HepG2 (cell line): ENCODE data around the gene BTN1A1. TPM values are rescaled to one million over a fixed set of nuclear protein-coding genes. Genes with fewer than 3 reads are reported as not detected.

Experiments
- ATAC-seq: fragments of 200-7000 bp; cut with Tn5 transposase; 3 replicates; pipeline ENCODE4 v1.9.1; 2020; ENCODE audit warnings: mild to moderate bottlenecking, moderate library complexity
- BruUV-seq: library from RNA; stranded (reverse); fragments of 400-500 nt; replicated peaks from 2 replicates; lab custom pipeline; 2021; lab: Mats Ljungman, UMichigan
- CTCF ChIA-PET: fragments of 300-600 bp; formaldehyde crosslinking; extraction: SDS; loops from one replicate; lab custom pipeline; 2021; ENCODE audit warnings: low total read pairs, inconsistent platforms, low intra/inter-chr PET ratio; lab: Yijun Ruan, JAX
- POLR2A ChIA-PET: fragments of 350-600 bp; sonication (Branson Sonifier 250); formaldehyde crosslinking; loops from one replicate; lab custom pipeline; 2020; ENCODE audit warnings: antibody characterized with exemption, inconsistent platforms; lab: Yijun Ruan, JAX
- DNase-seq: peaks from one replicate; pipeline ENCODE4 v3.0.0-alpha.2; 2015; ENCODE audit warnings: low spot score
- FAIRE-seq: peaks from 3 replicates; lab custom pipeline; 2011; peaks lifted over from hg19 to GRCh38; lab: Jason Lieb, UNC
- H2AFZ ChIP-seq: one replicate; pipeline ENCODE4 v1.6.1; 2011; ENCODE audit warnings: low read length, inconsistent platforms
- H3K27ac ChIP-seq: fragments of 300-600 bp; 3 replicates; pipeline ENCODE4 v1.8.0; 2011; ENCODE audit warnings: mixed run types, mild to moderate bottlenecking, mixed read lengths, low read length, inconsistent platforms; ENCODE audit not compliant: insufficient read depth; ENCODE audit errors: extremely low read length
- H3K27me3 ChIP-seq, 2 experiments: fragments of 200-600 bp in 1 of 2; 2 replicates in 1 of 2; 3 replicates in 1 of 2; pipeline versions ENCODE4 v1.6.0 to v1.8.0; 2011; ENCODE audit warnings: low read length in 2 of 2, mild to moderate bottlenecking in 2 of 2, moderate library complexity in 2 of 2, inconsistent platforms in 1 of 2; ENCODE audit not compliant: insufficient read depth in 2 of 2, control insufficient read depth in 1 of 2
- H3K36me3 ChIP-seq, 2 experiments: fragments of 200-600 bp in 1 of 2; replicated peaks in 1 of 2; 2 replicates in 1 of 2; 3 replicates in 1 of 2; pipeline versions ENCODE4 v1.5.1 to v1.8.0; 2011; ENCODE audit warnings: low read length in 2 of 2, inconsistent platforms in 1 of 2; ENCODE audit not compliant: insufficient read depth in 2 of 2, control insufficient read depth in 1 of 2
- H3K4me1 ChIP-seq: 2 replicates; pipeline ENCODE4 v1.5.1; 2012; ENCODE audit warnings: low read length, inconsistent platforms; ENCODE audit not compliant: insufficient read depth
- H3K4me2 ChIP-seq: 2 replicates; pipeline ENCODE4 v1.6.0; 2011; ENCODE audit warnings: low read depth, low read length, inconsistent platforms
- H3K4me3 ChIP-seq, 3 experiments: fragments of 200-600 bp in 1 of 3; sonication (generic), shearing (Covaris generic) in 1 of 3; replicated peaks in 1 of 3; 2 replicates each; pipeline ENCODE4 v1.5.1; 2011 to 2016; ENCODE audit warnings: low read length in 3 of 3, inconsistent platforms in 2 of 3, low read depth in 2 of 3, mild to moderate bottlenecking in 2 of 3, control low read depth in 1 of 3, mixed read lengths in 1 of 3; ENCODE audit not compliant: insufficient read depth in 1 of 3
- H3K79me2 ChIP-seq: one replicate; pipeline ENCODE4 v1.6.1; 2011; ENCODE audit warnings: low read length, inconsistent platforms; ENCODE audit not compliant: insufficient read depth
- H3K9ac ChIP-seq: 2 replicates; pipeline ENCODE4 v1.6.0; 2011; ENCODE audit warnings: mild to moderate bottlenecking, low read depth, low read length, inconsistent platforms; ENCODE audit not compliant: insufficient read depth
- H3K9me3 ChIP-seq: 2 replicates; pipeline ENCODE4 v1.5.1; 2012; ENCODE audit warnings: mild to moderate bottlenecking, low read length
- H4K20me1 ChIP-seq: 2 replicates; pipeline ENCODE4 v1.6.0; 2011; ENCODE audit warnings: inconsistent platforms, mild to moderate bottlenecking, low read length, moderate library complexity; ENCODE audit not compliant: insufficient read depth
- BCL3 ChIP-seq: sonication (generic); formaldehyde crosslinking; IDR thresholded peaks from 2 replicates; pipeline ENCODE4 v1.5.1; 2020; ENCODE audit warnings: mild to moderate bottlenecking, missing genetic modification reagents, moderate library complexity
- GABPA ChIP-seq, 2 experiments: IDR thresholded peaks; 2 replicates each; pipeline ENCODE4 v1.6.1; 2011 to 2016; ENCODE audit warnings: low read depth in 2 of 2, low read length in 1 of 2, missing biosample characterization in 1 of 2, missing genetic modification characterization in 1 of 2
- HNRNPH1 ChIP-seq: fragments of 200-400 bp; formaldehyde crosslinking; optimal IDR thresholded peaks from 2 replicates; pipeline ENCODE3; 2017; ENCODE audit warnings: mild to moderate bottlenecking, low read depth, low read length
- POLR2AphosphoS2 ChIP-seq: IDR thresholded peaks from 2 replicates; pipeline ENCODE4 v1.6.1; 2011; ENCODE audit warnings: low read depth, low read length, improper control_type of control experiment
- SIX1 ChIP-seq: sonication (generic); formaldehyde crosslinking; IDR thresholded peaks from 2 replicates; pipeline ENCODE4 v1.4.0; 2020; ENCODE audit warnings: missing genetic modification reagents, borderline replicate concordance
- SKIL ChIP-seq: sonication (generic); formaldehyde crosslinking; IDR thresholded peaks from 2 replicates; pipeline ENCODE4 v1.8.0; 2022; ENCODE audit warnings: missing genetic modification reagents, mild to moderate bottlenecking, moderate library complexity, borderline replicate concordance
- SNAPC2 ChIP-seq: sonication (generic); formaldehyde crosslinking; IDR thresholded peaks from 2 replicates; pipeline ENCODE4 v1.8.1; 2022; ENCODE audit warnings: mild to moderate bottlenecking, missing genetic modification reagents
- SP1 ChIP-seq, 2 experiments: fragments of 450-650 bp in 1 of 2; sonication (generic) in 1 of 2; formaldehyde crosslinking in 1 of 2; IDR thresholded peaks; 2 replicates each; pipeline versions ENCODE4 v1.4.0 to v1.6.1; 2016 to 2020; ENCODE audit warnings: missing genetic modification reagents in 1 of 2
- ZFP82 ChIP-seq: sonication (generic); formaldehyde crosslinking; IDR thresholded peaks from 2 replicates; pipeline ENCODE4 v1.5.1; 2020; ENCODE audit warnings: mild to moderate bottlenecking, missing genetic modification reagents, borderline replicate concordance
- ZNF18 ChIP-seq: sonication (generic); formaldehyde crosslinking; IDR thresholded peaks from 2 replicates; pipeline ENCODE4 v1.8.0; 2022; ENCODE audit warnings: mild to moderate bottlenecking, missing genetic modification reagents; ENCODE audit not compliant: insufficient replicate concordance
- ZNF280B ChIP-seq: sonication (generic); formaldehyde crosslinking; IDR thresholded peaks from 2 replicates; pipeline ENCODE4 v1.5.0; 2020; ENCODE audit warnings: missing genetic modification reagents, mild to moderate bottlenecking, borderline replicate concordance
- ZNF672 ChIP-seq: sonication (generic); formaldehyde crosslinking; IDR thresholded peaks from 2 replicates; pipeline ENCODE4 v1.8.1; 2022; ENCODE audit warnings: missing genetic modification reagents
- ZNF749 ChIP-seq: sonication (generic); formaldehyde crosslinking; IDR thresholded peaks from 2 replicates; pipeline ENCODE4 v1.8.0; 2022; ENCODE audit warnings: mild to moderate bottlenecking, missing genetic modification reagents, moderate library complexity, borderline replicate concordance
- ZNF83 ChIP-seq: sonication (generic); formaldehyde crosslinking; IDR thresholded peaks from 2 replicates; pipeline ENCODE4 v1.4.0; 2020; ENCODE audit warnings: missing genetic modification reagents, mild to moderate bottlenecking, borderline replicate concordance
- WGBS: methylation state at CpG from one replicate; pipeline ENCODE4 v1.1.6; 2017; ENCODE audit warnings: low lambda C conversion rate; 5-methylcytosine and 5-hydroxymethylcytosine counted together
- in situ Hi-C: cut with HindIII; loops from 2 replicates; pipeline ENCODE4 v1.10.0; 2017; ENCODE audit warnings: low pct_unique_long_range_greater_than_20kb; ENCODE audit not compliant: extremely low pct_ligation_motif_present
- intact Hi-C: fragments of 100-400 bp; cut with micrococcal nuclease; formaldehyde crosslinking; loops from one replicate; pipeline ENCODE4 v1.10.0; 2022; ENCODE audit not compliant: unreplicated experiment
- polyA plus RNA-seq, 8 experiments: library from polyadenylated mRNA; depleted of rRNA in 3 of 8; stranded (reverse) in 7 of 8; unstranded in 1 of 8; fragments of >200 nt; fragmentation: Illumina TruSeq in 4 of 8; extraction: Trizol in 4 of 8; gene quantifications; 2 replicates each; pipeline versions ENCODE4 v1.2.1 to v1.2.3, GENCODE V29; 2011 to 2016; ENCODE audit warnings: low read depth in 4 of 8, missing spikeins in 1 of 8, mixed read lengths in 1 of 8; ENCODE audit not compliant: insufficient read depth in 1 of 8
- total RNA-seq, 5 experiments: library from RNA; depleted of rRNA; stranded (reverse); fragments of >200 nt; fragmentation: Illumina TruSeq; extraction: Trizol; gene quantifications; 2 replicates each; pipeline ENCODE4 v1.2.3, GENCODE V29; 2016; ENCODE audit warnings: low read depth in 1 of 5

BTN1A1 gene
- total and polyA plus RNA-seq, 2 of the 13 experiments (the other 11 are each of a cell fraction or from before 2014, with no cell fraction given), result 0.04 TPM; not detected in 1

GRCh38 chr6:26489996-26490964 lies 9.8 kb upstream of the BTN1A1 start:
- no peak for FAIRE-seq
- H3K4me3 ChIP-seq, result no peak overlapping the region
- ChIA-PET CTCF (no interaction called here), POLR2A (no interaction called here)
- in situ Hi-C loops, result no loop called here
- no peaks in the 10 kb centered on the region for H3K9me3 ChIP-seq
- H2AFZ ChIP-seq, result no peak overlapping the region
- H4K20me1 ChIP-seq, result no peaks in the 10 kb centered on the region
- ATAC-seq, result no peak
- H3K27me3 ChIP-seq, result 0 out of 5 replicates have a peak, but pooled peaks cover 0 to 10% of the 10 kb centered on the region in 2 experiments
- H3K9ac ChIP-seq, result no peak overlapping the region
- no peak for DNase-seq
- intact Hi-C loops, result no loop called here
- no peak overlapping the region for H3K27ac ChIP-seq
- BruUV-seq, result no TSS peak
- H3K36me3 ChIP-seq, result no peaks in the 10 kb centered on the region
- H3K4me2 ChIP-seq, result peak overlapping the region; percentile 14; the same call in 1 of the 2 replicates
- peaks cover 21% of the 10 kb centered on the region for H3K4me1 ChIP-seq
- no peaks in the 10 kb centered on the region for H3K79me2 ChIP-seq
- WGBS, result 38% methylated on average over 8 of the region's 8 CpGs
- TF ChIP-seq ZFP82 (CRISPR knock-in tag) (no peak), GABPA (IDR thresholded peaks at IDR 0.05; ENCODE audit: low read depth, low read length) (no peak), GABPA (CRISPR knock-in tag; IDR thresholded peaks at IDR 0.05; ENCODE audit: low read depth) (no peak), ZNF749 (CRISPR knock-in tag) (no peak), ZNF18 (CRISPR knock-in tag) (no peak), BCL3 (CRISPR knock-in tag) (no peak), SKIL (CRISPR knock-in tag) (no peak), SIX1 (no peak), ZNF83 (CRISPR knock-in tag) (no peak), SNAPC2 (no peak), HNRNPH1 (no peak), SP1 (IDR thresholded peaks at IDR 0.05) (no peak), SP1 (CRISPR knock-in tag; IDR thresholded peaks at IDR 0.05) (no peak), ZNF672 (CRISPR knock-in tag) (no peak), ZNF280B (CRISPR knock-in tag) (no peak), POLR2AphosphoS2 (no peak)
